Naive thymus-derived CD8-positive, alpha-beta T cell (primary cell): ENCODE measurements around the gene PGPEP1. TPM values are rescaled to one million over a fixed set of nuclear protein-coding genes. Genes with fewer than 3 reads are reported as not detected.

Experiments
- ATAC-seq, 2 donors: fragments of 150-1000 bp; cut with Tn5 transposase in 1 of 2; sonication (Bioruptor Pico), chemical (Tn5 transposase) in 1 of 2; 1 replicate in 1 of 2; 2 replicates in 1 of 2; pipeline ENCODE4 v1.10.0; 2021; ENCODE audit warnings: mild to moderate bottlenecking in 2 of 2, moderate library complexity in 2 of 2
- POLR2A ChIA-PET: fragments of 350-600 bp; sonication (Branson Sonifier 250); formaldehyde crosslinking; loops from one replicate; lab custom pipeline; 2021; ENCODE audit warnings: antibody characterized with exemption; lab: Charles Lee
- DNase-seq, 10 donors: peaks; one replicate each; pipeline versions ENCODE4 v3.0.0 to v3.0.0-alpha.2; 2020 to 2022
- H3K27ac Mint-ChIP-seq, 10 donors: one replicate each; pipeline ENCODE4 v1.8.0; 2020 to 2022; ENCODE audit warnings: mild to moderate bottlenecking in 10 of 10, mixed read lengths in 10 of 10, moderate library complexity in 4 of 10, inconsistent platforms in 1 of 10
- H3K27me3 Mint-ChIP-seq, 5 donors: one replicate each; pipeline ENCODE4 v1.8.0; 2021 to 2022; ENCODE audit warnings: mixed read lengths in 5 of 5
- H3K36me3 Mint-ChIP-seq, 3 donors: one replicate each; pipeline ENCODE4 v1.8.0; 2020 to 2022; ENCODE audit warnings: mixed read lengths in 3 of 3, mild to moderate bottlenecking in 2 of 3, inconsistent platforms in 1 of 3
- H3K4me1 Mint-ChIP-seq, 4 donors: one replicate each; pipeline ENCODE4 v1.8.0; 2021 to 2022; ENCODE audit warnings: mixed read lengths in 4 of 4
- H3K4me3 Mint-ChIP-seq, 10 donors: one replicate each; pipeline ENCODE4 v1.8.0; 2020 to 2022; ENCODE audit warnings: mild to moderate bottlenecking in 10 of 10, mixed read lengths in 10 of 10, moderate library complexity in 6 of 10, inconsistent platforms in 1 of 10
- H3K9me3 Mint-ChIP-seq, 9 donors: one replicate each; pipeline ENCODE4 v1.8.0; 2020 to 2022; ENCODE audit warnings: mixed read lengths in 9 of 9, mild to moderate bottlenecking in 3 of 9, inconsistent platforms in 1 of 9, moderate library complexity in 1 of 9
- polyA plus RNA-seq, 3 donors: library from polyadenylated mRNA; unstranded; fragments of 300-500 nt; fragmentation: Illumina TruSeq; gene quantifications; one replicate each; pipeline ENCODE4 v1.2.3, GENCODE V29; 2021
- total RNA-seq, 8 experiments: library from RNA in 2 of 8; stranded (reverse) in 2 of 8; gene quantifications; one replicate each; pipeline ENCODE4 v1.2.3 and lab custom pipeline; 2021 to 2026

The PGPEP1 gene
- total and polyA plus RNA-seq, 5 experiments from 2014 or later, result 9.3 to 61.0 (median 11.9) TPM

DNA sequence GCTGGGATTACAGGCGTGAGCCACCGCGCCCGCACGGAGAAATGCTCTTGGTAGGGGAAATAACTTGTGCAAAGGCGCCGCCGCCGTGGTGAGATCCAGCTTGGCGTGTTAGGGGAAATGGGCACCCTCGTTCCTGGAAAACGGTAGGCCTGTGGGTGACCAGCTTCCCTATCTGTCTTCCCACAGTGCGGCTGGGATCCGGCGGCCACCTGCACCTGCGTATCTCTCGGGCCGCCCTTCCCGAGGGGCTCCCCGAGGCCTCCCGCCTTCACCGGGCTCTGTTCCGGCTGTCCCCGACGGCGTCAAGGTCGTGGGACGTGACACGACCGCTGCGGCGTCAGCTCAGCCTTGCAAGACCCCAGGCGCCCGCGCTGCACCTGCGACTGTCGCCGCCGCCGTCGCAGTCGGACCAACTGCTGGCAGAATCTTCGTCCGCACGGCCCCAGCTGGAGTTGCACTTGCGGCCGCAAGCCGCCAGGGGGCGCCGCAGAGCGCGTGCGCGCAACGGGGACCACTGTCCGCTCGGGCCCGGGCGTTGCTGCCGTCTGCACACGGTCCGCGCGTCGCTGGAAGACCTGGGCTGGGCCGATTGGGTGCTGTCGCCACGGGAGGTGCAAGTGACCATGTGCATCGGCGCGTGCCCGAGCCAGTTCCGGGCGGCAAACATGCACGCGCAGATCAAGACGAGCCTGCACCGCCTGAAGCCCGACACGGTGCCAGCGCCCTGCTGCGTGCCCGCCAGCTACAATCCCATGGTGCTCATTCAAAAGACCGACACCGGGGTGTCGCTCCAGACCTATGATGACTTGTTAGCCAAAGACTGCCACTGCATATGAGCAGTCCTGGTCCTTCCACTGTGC is 47.9 kb downstream of the PGPEP1 start:
- Mint-ChIP-seq H3K4me1 (peaks cover 0 to 21% (median 8%) of the 10 kb centered on the region in 4 donors), H3K4me3 (peak overlapping the region; percentile 70 to 83 (median 77)), H3K36me3 (no peaks in the 10 kb centered on the region), H3K27ac (peak overlapping the region in 2 of 10 donors; percentile 24 to 63), H3K27me3 (peaks cover 10 to 57% (median 17%) of the 10 kb centered on the region in 5 donors), H3K9me3 (no peaks in the 10 kb centered on the region)
- ATAC-seq (peak; percentile 85 to 91), DNase-seq (peak; percentile 28 to 80 (median 72))
- POLR2A ChIA-PET, result interaction anchor here (0.5 to 2.1 kb wide), 8 partner anchors 23 to 486 kb away, joined by 3 to 22 read pairs (median 4); partner anchors contain the start of genes JUND and LSM4

DNA sequence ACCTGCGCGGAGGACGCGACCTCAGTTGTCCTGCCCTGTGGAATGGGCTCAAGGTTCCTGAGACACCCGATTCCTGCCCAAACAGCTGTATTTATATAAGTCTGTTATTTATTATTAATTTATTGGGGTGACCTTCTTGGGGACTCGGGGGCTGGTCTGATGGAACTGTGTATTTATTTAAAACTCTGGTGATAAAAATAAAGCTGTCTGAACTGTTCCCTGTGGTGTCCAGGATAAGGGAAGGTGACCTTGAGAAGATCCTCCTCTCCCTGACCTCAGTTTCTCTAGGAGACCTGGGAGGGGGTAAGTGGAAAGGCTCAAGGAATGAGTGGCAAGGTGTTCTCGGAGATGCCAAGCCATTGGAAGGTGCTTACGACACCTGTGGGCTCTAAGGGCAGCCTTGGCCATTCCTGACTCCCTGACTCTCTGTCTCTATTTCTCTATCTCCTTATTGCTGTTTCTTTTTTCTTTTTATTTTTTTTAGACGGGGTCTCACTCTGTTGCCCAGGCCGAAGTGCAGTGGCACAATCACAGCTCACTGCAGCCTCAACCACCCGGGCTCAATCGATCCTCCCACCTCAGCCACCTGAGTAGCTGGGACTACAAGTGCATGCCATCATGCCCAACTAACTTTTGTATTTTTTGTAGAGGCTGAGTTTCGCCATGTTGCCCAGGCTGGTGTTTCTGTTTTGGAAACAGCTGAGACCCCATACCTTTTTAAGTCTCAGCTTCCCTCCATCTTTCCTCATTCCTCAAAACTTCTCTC is 48.7 kb downstream of the PGPEP1 start:
- H3K27me3 Mint-ChIP-seq, result peaks cover 10 to 59% (median 20%) of the 10 kb centered on the region in 5 donors
- peak overlapping the region; percentile 54 to 83 (median 74) for H3K4me3 Mint-ChIP-seq
- no peaks in the 10 kb centered on the region for H3K9me3 Mint-ChIP-seq
- POLR2A ChIA-PET, result interaction anchor here (1.4 to 2.1 kb wide), 2 partner anchors 22 to 109 kb away, joined by 3 to 22 read pairs; partner anchors contain the start of gene JUND
- DNase-seq (no peak), ATAC-seq (no peak)
- H3K36me3 Mint-ChIP-seq, result no peaks in the 10 kb centered on the region
- peak overlapping the region in 3 of 10 donors; percentile 34 to 74 (median 63) for H3K27ac Mint-ChIP-seq
- peaks cover 0 to 23% (median 8%) of the 10 kb centered on the region in 4 donors for H3K4me1 Mint-ChIP-seq

DNA sequence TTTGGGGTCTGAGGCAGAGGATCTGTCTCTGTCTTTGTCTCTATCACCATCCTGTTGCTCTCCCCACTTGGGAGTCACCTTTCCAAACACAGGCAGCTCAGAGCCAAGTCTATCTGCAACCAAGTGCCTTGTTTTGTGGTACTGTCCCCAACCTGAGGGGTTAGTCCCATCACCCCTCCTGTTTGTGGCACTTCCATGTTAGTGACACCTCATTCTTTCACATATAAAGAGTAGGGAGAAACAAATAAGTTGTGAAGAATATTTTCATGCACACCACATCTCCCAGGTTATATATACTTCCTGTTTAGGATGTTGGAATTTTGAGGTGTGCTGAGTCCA is 49.3 kb downstream of the PGPEP1 start:
- no peaks in the 10 kb centered on the region for H3K9me3 Mint-ChIP-seq
- no peaks in the 10 kb centered on the region for H3K36me3 Mint-ChIP-seq
- ATAC-seq (no peak), DNase-seq (no peak)
- H3K4me3 Mint-ChIP-seq, result peak overlapping the region in 7 of 10 donors; percentile 45 to 75 (median 64)
- peaks cover 10 to 57% (median 17%) of the 10 kb centered on the region in 5 donors for H3K27me3 Mint-ChIP-seq
- peaks cover 0 to 23% (median 8%) of the 10 kb centered on the region in 4 donors for H3K4me1 Mint-ChIP-seq
- POLR2A ChIA-PET, result interaction anchor here (2.1 kb wide), 1 partner anchor 109 kb away, joined by 22 read pairs; the partner anchor contains the start of gene JUND
- peak overlapping the region in 1 of 10 donors; percentile 63 for H3K27ac Mint-ChIP-seq

DNA sequence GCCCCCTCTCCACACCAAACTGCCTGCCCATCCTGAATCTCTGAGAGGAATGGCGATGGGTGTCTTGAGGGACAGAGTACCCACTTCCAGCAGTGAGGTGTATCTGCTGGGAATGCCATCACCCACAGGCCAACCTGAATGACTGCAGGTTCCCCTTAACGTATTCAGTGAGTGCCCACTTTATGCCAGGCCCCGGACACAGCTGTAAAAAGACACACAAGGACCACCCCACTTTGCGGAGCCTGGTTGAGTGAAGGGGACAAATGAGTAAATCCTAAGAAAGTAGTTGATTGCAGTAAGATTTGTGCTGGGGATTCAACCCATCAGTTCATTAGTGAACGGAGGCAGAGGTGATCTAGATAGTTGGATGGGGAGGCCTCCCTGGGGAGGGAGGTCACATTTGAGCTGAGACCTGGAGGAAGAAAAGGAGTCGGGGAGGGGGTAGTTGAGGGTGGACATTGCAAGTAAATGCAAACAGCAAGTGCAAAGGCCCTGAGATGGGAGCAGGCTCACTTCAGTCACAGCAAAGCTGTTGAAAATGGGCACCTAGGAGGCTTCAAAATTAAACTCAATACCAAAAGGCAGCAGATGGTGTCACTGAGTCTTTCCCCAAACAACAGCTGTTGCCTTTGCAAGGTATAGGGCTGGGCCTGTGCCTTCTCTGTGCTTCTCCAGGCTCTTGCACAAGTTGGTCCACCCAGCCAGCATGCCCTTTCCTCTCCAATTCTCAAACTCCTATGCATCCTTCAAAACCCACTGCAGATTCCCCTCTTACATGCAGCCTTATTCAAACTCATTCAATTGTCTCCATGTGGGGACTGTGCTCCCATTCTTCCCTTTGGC is 49.9 kb downstream of the PGPEP1 start:
- Mint-ChIP-seq H3K4me1 (peaks cover 0 to 23% (median 8%) of the 10 kb centered on the region in 4 donors), H3K4me3 (peak overlapping the region in 4 of 10 donors; percentile 15 to 75 (median 35)), H3K27me3 (peaks cover 9 to 56% (median 14%) of the 10 kb centered on the region in 5 donors), H3K9me3 (no peaks in the 10 kb centered on the region), H3K27ac (no peak overlapping the region), H3K36me3 (no peaks in the 10 kb centered on the region)
- DNase-seq (no peak), ATAC-seq (no peak)
- POLR2A ChIA-PET, result interaction anchor here (2.1 kb wide), 1 partner anchor 110 kb away, joined by 22 read pairs; the partner anchor contains the start of gene JUND

DNA sequence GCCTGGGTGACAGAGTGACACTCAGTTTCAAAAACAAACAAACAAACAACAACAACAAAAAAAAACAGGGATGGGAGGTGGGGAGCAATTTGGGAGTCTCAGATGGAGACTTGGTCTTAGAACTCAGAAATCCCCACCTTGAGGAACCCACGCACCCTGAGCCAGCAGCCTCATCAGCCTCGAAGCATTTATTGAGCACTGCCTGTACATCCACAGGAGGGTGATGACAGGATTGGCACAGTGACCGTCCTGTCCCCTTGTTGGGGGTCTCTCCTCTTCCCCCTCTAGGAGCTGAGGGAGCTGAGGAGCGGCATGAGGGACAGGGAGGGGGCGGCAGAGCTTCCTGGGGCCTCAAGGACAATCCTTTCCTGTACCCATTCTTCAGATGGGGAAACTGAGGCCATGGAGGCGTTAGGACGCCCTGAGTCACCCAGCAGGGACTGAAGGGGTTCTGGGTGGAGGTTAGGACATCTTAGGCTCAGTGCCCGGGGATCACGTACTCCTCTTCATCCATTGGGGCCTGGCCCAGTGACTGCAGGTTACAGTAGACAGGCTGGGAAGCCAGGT is 51.2 kb downstream of the PGPEP1 start:
- DNase-seq (no peak), ATAC-seq (no peak)
- Mint-ChIP-seq H3K36me3 (no peaks in the 10 kb centered on the region), H3K27ac (no peak overlapping the region), H3K27me3 (peaks cover 9 to 54% (median 10%) of the 10 kb centered on the region in 5 donors), H3K4me1 (peaks cover 0 to 23% (median 8%) of the 10 kb centered on the region in 4 donors), H3K9me3 (no peaks in the 10 kb centered on the region), H3K4me3 (no peak overlapping the region)
- POLR2A ChIA-PET, result no interaction called here

DNA sequence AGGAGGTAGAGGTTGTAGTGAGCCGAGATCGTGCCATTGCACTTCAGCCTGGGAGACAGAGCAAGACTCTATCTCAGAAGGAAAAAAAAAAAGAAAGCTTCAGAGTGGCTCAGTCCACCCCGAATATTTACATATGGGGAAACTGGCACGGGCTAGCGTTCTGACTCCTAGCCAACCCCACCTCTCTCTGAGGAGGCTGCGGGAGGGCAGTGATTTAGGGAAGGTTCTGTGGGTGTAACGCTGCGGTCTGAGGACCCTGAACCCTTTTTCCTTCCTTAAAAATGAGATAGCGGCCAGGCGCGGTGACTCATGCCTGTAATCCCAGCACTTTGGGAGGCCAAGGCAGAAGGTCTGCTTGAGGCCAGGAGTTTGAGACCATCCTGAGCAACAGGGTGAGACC is 52.0 kb downstream of the PGPEP1 start:
- Mint-ChIP-seq H3K27me3 (peaks cover 5 to 53% (median 10%) of the 10 kb centered on the region in 5 donors), H3K4me3 (peak overlapping the region in 1 of 10 donors; percentile 50), H3K9me3 (no peaks in the 10 kb centered on the region), H3K27ac (no peak overlapping the region), H3K36me3 (no peaks in the 10 kb centered on the region), H3K4me1 (peaks cover 2 to 19% (median 9%) of the 10 kb centered on the region in 4 donors)
- POLR2A ChIA-PET, result interaction anchor here (0.6 kb wide), 1 partner anchor 9 kb away, joined by 4 read pairs; no protein-coding TSS in a partner anchor
- ATAC-seq (no peak), DNase-seq (no peak)

DNA sequence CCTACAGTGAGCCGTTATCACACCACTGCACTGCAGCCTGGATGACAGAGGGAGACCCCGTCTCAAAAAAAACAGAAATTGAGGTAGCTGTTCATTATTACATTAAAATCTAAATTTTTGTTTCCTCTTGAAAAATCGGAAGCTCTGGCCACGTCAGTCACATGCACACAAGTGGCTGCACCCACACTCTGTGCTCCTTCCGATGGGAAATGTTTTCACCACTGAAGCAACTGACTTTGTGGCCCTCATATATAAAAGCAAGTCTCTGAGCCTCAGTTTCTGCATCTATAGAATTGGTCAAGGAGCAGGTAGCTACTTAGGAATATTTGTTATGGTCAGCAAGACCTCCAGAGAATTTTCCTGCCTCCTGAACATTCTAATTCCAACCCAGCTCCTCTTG is 52.5 kb downstream of the PGPEP1 start:
- Mint-ChIP-seq H3K27ac (no peak overlapping the region), H3K4me3 (peak overlapping the region in 1 of 10 donors; percentile 50), H3K9me3 (no peaks in the 10 kb centered on the region), H3K27me3 (peaks cover 4 to 54% (median 15%) of the 10 kb centered on the region in 5 donors), H3K4me1 (peaks cover 4 to 20% (median 8%) of the 10 kb centered on the region in 4 donors), H3K36me3 (no peaks in the 10 kb centered on the region)
- ATAC-seq (no peak), DNase-seq (no peak)
- POLR2A ChIA-PET, result interaction anchor here (0.6 to 0.7 kb wide), 3 partner anchors 9 to 307 kb away, joined by 3 to 4 read pairs (median 4); no protein-coding TSS in a partner anchor

DNA sequence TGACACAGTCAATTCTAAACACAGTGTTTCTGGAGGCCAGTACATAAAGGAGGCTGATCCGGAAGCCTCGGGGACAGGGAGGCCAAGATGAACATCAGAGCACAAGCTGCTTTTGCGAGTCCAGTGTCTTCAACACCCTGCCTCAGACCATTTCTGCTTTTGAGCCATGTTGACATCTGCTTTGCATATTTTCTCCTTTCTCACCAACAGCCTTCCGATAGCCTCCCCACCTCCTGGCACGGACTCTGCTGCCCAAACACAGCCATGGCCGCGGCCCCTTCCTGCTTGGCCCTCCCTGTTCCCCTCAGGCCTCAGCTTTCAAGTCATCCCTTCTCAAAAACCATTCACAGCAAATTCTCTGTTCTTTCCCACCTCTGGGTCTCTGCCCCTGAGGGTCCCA is 53.4 kb downstream of the PGPEP1 start:
- no peaks in the 10 kb centered on the region for H3K36me3 Mint-ChIP-seq
- peak overlapping the region in 1 of 10 donors; percentile 79 for H3K4me3 Mint-ChIP-seq
- no peak for DNase-seq
- H3K9me3 Mint-ChIP-seq, result no peaks in the 10 kb centered on the region
- ATAC-seq, result no peak
- H3K4me1 Mint-ChIP-seq, result peaks cover 4 to 16% (median 8%) of the 10 kb centered on the region in 4 donors
- POLR2A ChIA-PET, result interaction anchor here (0.7 kb wide), 1 partner anchor 162 kb away, joined by 4 read pairs; no protein-coding TSS in a partner anchor
- H3K27ac Mint-ChIP-seq, result peak overlapping the region in 1 of 10 donors; percentile 43
- peaks cover 4 to 61% (median 15%) of the 10 kb centered on the region in 5 donors for H3K27me3 Mint-ChIP-seq

DNA sequence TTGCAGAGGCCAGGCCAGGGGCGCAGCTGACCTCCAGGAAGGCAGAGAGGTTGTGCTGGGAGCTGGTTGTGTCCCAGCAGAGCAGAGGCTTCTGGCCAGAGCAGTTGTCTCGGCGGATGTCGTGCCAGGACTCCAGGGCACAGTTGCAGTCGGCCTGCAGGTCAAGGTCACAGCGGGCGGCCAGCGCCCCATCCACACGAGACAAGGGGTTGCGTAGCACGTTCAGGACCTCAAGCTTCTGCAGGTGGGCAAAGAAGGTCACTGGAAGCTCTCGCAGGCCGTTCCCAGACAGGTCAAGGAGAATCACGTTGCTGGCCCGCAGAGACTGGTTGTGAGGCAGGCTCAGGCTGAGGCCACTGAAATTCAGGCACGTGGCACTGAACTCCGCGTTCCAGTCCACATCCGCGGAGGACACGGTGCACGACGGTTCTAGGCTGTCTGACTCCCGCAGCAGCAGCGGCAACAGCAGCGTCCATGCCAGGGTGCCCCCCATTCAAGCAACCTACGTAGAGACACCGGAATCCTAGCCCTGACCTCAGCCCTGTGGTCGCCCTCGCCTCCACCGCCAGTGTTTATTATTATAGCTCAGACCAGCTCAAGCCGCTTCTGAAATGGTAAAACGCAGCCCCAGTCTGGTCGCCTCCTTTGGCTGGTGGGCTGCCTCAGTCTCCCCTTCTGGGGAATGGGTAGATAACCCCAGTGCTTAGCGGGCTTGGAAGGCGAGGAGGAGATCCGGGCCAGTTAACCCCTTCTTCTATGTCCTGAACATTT is 56.3 kb downstream of the PGPEP1 start:
- peaks cover 3 to 23% (median 7%) of the 10 kb centered on the region in 4 donors for H3K4me1 Mint-ChIP-seq
- H3K36me3 Mint-ChIP-seq, result no peaks in the 10 kb centered on the region
- ATAC-seq (no peak), DNase-seq (no peak)
- H3K27ac Mint-ChIP-seq, result no peak overlapping the region
- H3K9me3 Mint-ChIP-seq, result no peaks in the 10 kb centered on the region
- H3K4me3 Mint-ChIP-seq, result peak overlapping the region in 1 of 10 donors; percentile 61
- H3K27me3 Mint-ChIP-seq, result peaks cover 2 to 53% (median 9%) of the 10 kb centered on the region in 5 donors
- POLR2A ChIA-PET, result no interaction called here

DNA sequence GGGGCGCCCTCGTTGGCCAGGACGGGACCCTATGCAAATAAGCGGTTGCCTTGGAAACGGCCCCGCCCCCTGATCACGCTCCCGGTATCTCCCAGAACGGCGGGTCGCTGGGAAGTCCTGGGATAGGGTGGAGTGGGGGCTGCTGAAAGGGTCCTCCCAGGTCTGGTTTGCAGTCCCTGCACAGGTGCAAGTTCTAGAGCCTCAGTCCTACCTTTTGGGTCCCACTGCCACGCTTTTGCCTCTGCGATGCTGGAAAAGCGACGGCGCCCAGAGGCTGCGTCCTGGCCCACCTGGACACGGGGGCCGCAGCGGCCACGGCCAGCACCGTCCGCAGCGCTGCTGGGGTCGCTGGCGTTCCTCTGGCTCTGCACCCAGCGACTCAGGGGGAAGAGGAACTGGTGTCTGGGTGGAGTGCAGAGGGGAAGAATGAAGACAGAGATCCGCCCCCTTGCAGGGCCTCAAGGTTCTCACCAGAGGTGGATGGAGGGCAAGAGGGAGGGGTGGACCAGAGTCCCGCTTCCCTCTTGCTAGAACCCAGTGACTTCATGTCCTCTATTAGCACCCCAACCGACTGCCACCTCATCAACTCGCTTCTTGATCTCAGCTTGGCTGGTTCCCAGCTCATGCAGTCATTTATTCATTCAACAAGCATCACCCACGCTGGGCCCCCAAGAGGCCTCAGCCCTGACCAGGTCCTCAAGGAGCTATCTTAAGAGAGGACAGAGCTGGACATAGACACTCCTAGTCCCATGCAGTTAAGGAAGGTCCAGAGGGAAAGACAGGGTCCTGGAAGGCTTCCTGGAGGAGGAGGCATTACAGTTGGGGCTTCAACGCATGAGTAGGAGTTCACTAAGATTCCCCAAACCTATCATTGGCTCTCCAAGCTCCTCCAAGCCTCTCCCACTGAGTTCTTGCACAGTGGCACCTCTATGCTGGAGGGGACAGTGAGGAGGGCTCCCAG is 57.1 kb downstream of the PGPEP1 start, which contains the start of gene LRRC25:
Gene LRRC25, minus strand, starts transcription at position 381 of the 961 bp plus-strand sequence. CDS start 659 bp downstream, outside the sequence.
- POLR2A ChIA-PET, result interaction anchor here (0.6 kb wide), 1 partner anchor 141 kb away, joined by 3 read pairs; no protein-coding TSS in a partner anchor
- Mint-ChIP-seq H3K9me3 (no peaks in the 10 kb centered on the region), H3K27ac (peak within 1 kb of the TSS in 1 of 10 donors; percentile 21), H3K36me3 (no peaks in the 10 kb centered on the region), H3K27me3 (peaks cover 2 to 50% (median 9%) of the 10 kb centered on the region in 5 donors), H3K4me1 (peaks cover 3 to 22% (median 7%) of the 10 kb centered on the region in 4 donors), H3K4me3 (peak within 1 kb of the TSS in 4 of 10 donors; percentile 10 to 61 (median 29))
- DNase-seq, result peak in 1 of 10 donors; percentile 21
- ATAC-seq, result peak; percentile 64 to 66
